CD14-positive monocyte (primary cell): ENCODE measurements around the gene AGO1. TPM values are rescaled to one million over a fixed set of nuclear protein-coding genes. Genes with fewer than 3 reads are reported as not detected.
A peak's percentile ranks its signal among the peaks of the same experiment; 100 is the strongest.

Experiments
- DNase-seq, 3 donors: peaks; one replicate each; pipeline ENCODE4 v3.0.0-alpha.2; 2011 to 2022
- H2AFZ ChIP-seq: 2 replicates; pipeline ENCODE4 v1.6.0; 2012; ENCODE audit warnings: mild to moderate bottlenecking, low read depth, low read length, inconsistent platforms; ENCODE audit not compliant: insufficient read depth, poor library complexity, severe bottlenecking
- H3K27ac ChIP-seq, 2 donors: 1 replicate in 1 of 2; 2 replicates in 1 of 2; pipeline ENCODE4 v1.5.1; 2012 to 2013; ENCODE audit warnings: low read length in 2 of 2, control low read depth in 1 of 2, inconsistent platforms in 1 of 2, low read depth in 1 of 2, mild to moderate bottlenecking in 1 of 2
- H3K27me3 ChIP-seq, 2 donors: one replicate each; pipeline versions ENCODE4 v1.6.0 to v1.6.1; 2011 to 2013; ENCODE audit warnings: low read length in 2 of 2; ENCODE audit not compliant: control insufficient read depth in 2 of 2, insufficient read depth in 2 of 2
- H3K36me3 ChIP-seq, 2 donors: replicated peaks in 1 of 2; 1 replicate in 1 of 2; 2 replicates in 1 of 2; pipeline versions ENCODE4 v1.5.1 to v1.6.1; 2012 to 2013; ENCODE audit warnings: low read length in 2 of 2, control low read depth in 1 of 2, inconsistent platforms in 1 of 2, mild to moderate bottlenecking in 1 of 2; ENCODE audit not compliant: insufficient read depth in 2 of 2, control insufficient read depth in 1 of 2
- H3K4me1 ChIP-seq, 2 donors: 1 replicate in 1 of 2; 2 replicates in 1 of 2; pipeline versions ENCODE4 v1.5.1 to v1.6.1; 2012 to 2013; ENCODE audit warnings: low read length in 2 of 2, control low read depth in 1 of 2, inconsistent platforms in 1 of 2, mild to moderate bottlenecking in 1 of 2, moderate library complexity in 1 of 2; ENCODE audit not compliant: insufficient read depth in 2 of 2, control insufficient read depth in 1 of 2
- H3K4me2 ChIP-seq: replicated peaks from 2 replicates; pipeline ENCODE3; 2012; ENCODE audit warnings: low read length, moderate library complexity, mild to moderate bottlenecking; ENCODE audit not compliant: poor library complexity, severe bottlenecking; ENCODE audit errors: extremely low read depth
- H3K4me3 ChIP-seq, 3 experiments: fragments of 200-600 bp in 1 of 3; sonication (generic) in 1 of 3; replicated peaks in 1 of 3; 1 replicate in 2 of 3; 2 replicates in 1 of 3; pipeline ENCODE4 v1.5.1; 2011 to 2013; ENCODE audit warnings: low read length in 3 of 3, mild to moderate bottlenecking in 3 of 3, control low read depth in 2 of 3, low read depth in 2 of 3, inconsistent platforms in 1 of 3, moderate library complexity in 1 of 3
- H3K79me2 ChIP-seq: 2 replicates; pipeline ENCODE4 v1.6.0; 2012; ENCODE audit warnings: mild to moderate bottlenecking, control low read depth, inconsistent platforms, low read length, moderate library complexity; ENCODE audit not compliant: insufficient read depth
- H3K9ac ChIP-seq: 2 replicates; pipeline ENCODE4 v1.6.0; 2017; ENCODE audit warnings: low read length, mild to moderate bottlenecking; ENCODE audit not compliant: insufficient read depth, poor library complexity, severe bottlenecking
- H3K9me3 ChIP-seq, 2 donors: replicated peaks in 1 of 2; 1 replicate in 1 of 2; 2 replicates in 1 of 2; pipeline versions ENCODE4 v1.5.1 to v1.6.1; 2012 to 2013; ENCODE audit warnings: low read length in 2 of 2, control low read depth in 1 of 2; ENCODE audit not compliant: control insufficient read depth in 1 of 2, insufficient read depth in 1 of 2
- H4K20me1 ChIP-seq: 2 replicates; pipeline ENCODE4 v1.6.0; 2012; ENCODE audit warnings: mild to moderate bottlenecking, low read length, control low read depth, moderate library complexity; ENCODE audit not compliant: insufficient read depth
- H3K27ac Mint-ChIP-seq, 7 donors: one replicate each; pipeline ENCODE4 v1.8.0; 2020; ENCODE audit warnings: mild to moderate bottlenecking in 7 of 7, mixed read lengths in 7 of 7, moderate library complexity in 6 of 7, inconsistent platforms in 2 of 7
- H3K27me3 Mint-ChIP-seq, 3 donors: one replicate each; pipeline ENCODE4 v1.8.0; 2021 to 2022; ENCODE audit warnings: low read depth in 3 of 3, mild to moderate bottlenecking in 3 of 3, mixed read lengths in 3 of 3, moderate library complexity in 3 of 3, inconsistent platforms in 1 of 3
- H3K36me3 Mint-ChIP-seq, 2 donors: one replicate each; pipeline ENCODE4 v1.8.0; 2020; ENCODE audit warnings: mixed read lengths in 2 of 2, inconsistent platforms in 1 of 2, mild to moderate bottlenecking in 1 of 2
- H3K4me1 Mint-ChIP-seq: one replicate; pipeline ENCODE4 v1.8.0; 2020; ENCODE audit warnings: mild to moderate bottlenecking, mixed read lengths
- H3K4me3 Mint-ChIP-seq, 2 donors: one replicate each; pipeline ENCODE4 v1.8.0; 2020; ENCODE audit warnings: mild to moderate bottlenecking in 2 of 2, mixed read lengths in 2 of 2, moderate library complexity in 1 of 2
- H3K9me3 Mint-ChIP-seq, 7 donors: one replicate each; pipeline ENCODE4 v1.8.0; 2020 to 2022; ENCODE audit warnings: mixed read lengths in 7 of 7, mild to moderate bottlenecking in 6 of 7, moderate library complexity in 6 of 7, inconsistent platforms in 2 of 7
- WGBS: methylation state at CpG from one replicate; pipeline ENCODE4 v1.1.5; 2013; ENCODE audit warnings: missing lambda C conversion rate; ENCODE audit not compliant: insufficient coverage; 5-methylcytosine and 5-hydroxymethylcytosine counted together
- intact Hi-C, 2 donors: fragments of 100-400 bp; cut with micrococcal nuclease; formaldehyde crosslinking; loops; one replicate each; pipeline versions ENCODE4 v1.15.0 to v1.15.1; 2023
- polyA plus RNA-seq, 3 donors: library from polyadenylated mRNA; depleted of rRNA in 1 of 3; unstranded in 2 of 3; stranded (reverse) in 1 of 3; fragments of 300-500 nt in 2 of 3; fragments of >200 nt in 1 of 3; fragmentation: Illumina TruSeq in 2 of 3; gene quantifications; 1 replicate in 2 of 3; 2 replicates in 1 of 3; pipeline ENCODE4 v1.2.3, GENCODE V29; 2012 to 2021
- TF ChIP-seq, protein P1 (sequence below): fragments of 200-600 bp; IDR thresholded peaks from one replicate; pipeline ENCODE4 v1.8.0; 2022; ENCODE audit warnings: antibody characterized with exemption, mild to moderate bottlenecking

Gene AGO1
- polyA plus RNA-seq, 3 donors: 10.9 to 19.4 (median 13.9) TPM

DNA sequence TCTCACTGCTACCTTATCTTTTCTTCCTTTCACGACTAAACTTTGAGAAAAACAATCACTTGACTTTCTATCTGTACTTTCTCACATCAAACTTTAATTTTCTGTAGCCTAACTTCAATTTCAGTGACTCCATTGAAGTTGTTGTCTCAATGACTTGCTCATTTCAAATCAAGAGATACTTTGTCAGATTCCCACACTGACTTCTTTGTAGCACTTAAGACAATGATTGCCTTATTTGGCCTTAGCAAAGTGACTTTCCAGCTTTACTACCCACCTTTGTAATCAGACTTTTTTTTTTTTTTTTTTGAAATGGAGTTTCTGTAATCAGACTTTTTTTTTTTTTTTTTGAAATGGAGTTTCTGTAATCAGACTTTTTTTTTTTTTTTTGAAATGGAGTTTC, 38.2 kb upstream of the AGO1 start:
- Histone ChIP-seq H3K9me3 (no peaks in the 10 kb centered on the region), H3K4me1 (peaks cover 11 to 12% of the 10 kb centered on the region in 2 donors), H3K27ac (peak overlapping the region in 1 of 2 donors; percentile 15), H4K20me1 (peaks cover 20% of the 10 kb centered on the region), H3K36me3 (peaks cover 67 to 90% of the 10 kb centered on the region in 2 donors), H3K9ac (no peak overlapping the region), H3K79me2 (peaks cover 36% of the 10 kb centered on the region), H2AFZ (no peak overlapping the region), H3K4me3 (no peak overlapping the region), H3K27me3 (no peaks in the 10 kb centered on the region), H3K4me2 (no peak overlapping the region)
- H3K4me3 Mint-ChIP-seq: no peak overlapping the region
- H3K27me3 Mint-ChIP-seq: no peaks in the 10 kb centered on the region
- peak overlapping the region in 2 of 7 donors; percentile 2 to 58 for H3K27ac Mint-ChIP-seq
- no peaks in the 10 kb centered on the region for H3K9me3 Mint-ChIP-seq
- no peak for DNase-seq
- peaks cover 63 to 84% of the 10 kb centered on the region in 2 donors for H3K36me3 Mint-ChIP-seq
- TF ChIP-seq, protein P1, sequence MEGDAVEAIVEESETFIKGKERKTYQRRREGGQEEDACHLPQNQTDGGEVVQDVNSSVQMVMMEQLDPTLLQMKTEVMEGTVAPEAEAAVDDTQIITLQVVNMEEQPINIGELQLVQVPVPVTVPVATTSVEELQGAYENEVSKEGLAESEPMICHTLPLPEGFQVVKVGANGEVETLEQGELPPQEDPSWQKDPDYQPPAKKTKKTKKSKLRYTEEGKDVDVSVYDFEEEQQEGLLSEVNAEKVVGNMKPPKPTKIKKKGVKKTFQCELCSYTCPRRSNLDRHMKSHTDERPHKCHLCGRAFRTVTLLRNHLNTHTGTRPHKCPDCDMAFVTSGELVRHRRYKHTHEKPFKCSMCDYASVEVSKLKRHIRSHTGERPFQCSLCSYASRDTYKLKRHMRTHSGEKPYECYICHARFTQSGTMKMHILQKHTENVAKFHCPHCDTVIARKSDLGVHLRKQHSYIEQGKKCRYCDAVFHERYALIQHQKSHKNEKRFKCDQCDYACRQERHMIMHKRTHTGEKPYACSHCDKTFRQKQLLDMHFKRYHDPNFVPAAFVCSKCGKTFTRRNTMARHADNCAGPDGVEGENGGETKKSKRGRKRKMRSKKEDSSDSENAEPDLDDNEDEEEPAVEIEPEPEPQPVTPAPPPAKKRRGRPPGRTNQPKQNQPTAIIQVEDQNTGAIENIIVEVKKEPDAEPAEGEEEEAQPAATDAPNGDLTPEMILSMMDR: no peak
- intact Hi-C loops: no loop called here
- 92% methylated on average over 1 of the region's 1 CpG for WGBS
- peaks cover 11% of the 10 kb centered on the region for H3K4me1 Mint-ChIP-seq

DNA sequence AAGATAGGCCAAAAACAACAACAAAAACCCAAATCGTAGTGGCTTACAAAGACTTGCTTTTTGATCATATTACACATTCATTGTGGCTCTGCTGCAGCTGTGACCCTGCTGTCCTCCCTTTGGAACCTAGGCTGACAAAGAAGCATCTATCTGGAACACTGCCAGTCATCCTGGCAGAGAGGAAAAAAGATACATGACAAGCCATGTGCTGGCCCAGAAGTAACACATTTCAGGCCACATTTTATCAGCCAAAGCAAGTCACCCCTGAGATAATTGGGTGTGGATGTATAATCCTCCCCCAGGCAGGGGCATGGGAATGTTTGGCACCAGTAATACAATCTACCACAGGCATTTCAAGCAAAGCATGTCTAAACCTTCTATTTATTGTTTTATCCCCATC, 37.2 kb upstream of the AGO1 start:
- peaks cover 20% of the 10 kb centered on the region for H4K20me1 ChIP-seq
- Mint-ChIP-seq H3K36me3 (peaks cover 68 to 84% of the 10 kb centered on the region in 2 donors), H3K27me3 (no peaks in the 10 kb centered on the region), H3K4me1 (peaks cover 11% of the 10 kb centered on the region), H3K9me3 (no peaks in the 10 kb centered on the region), H3K27ac (peak overlapping the region in 4 of 7 donors; percentile 9 to 78 (median 56)), H3K4me3 (no peak overlapping the region)
- intact Hi-C loops: no loop called here
- no peak overlapping the region for H3K4me2 ChIP-seq
- H3K79me2 ChIP-seq: peaks cover 37% of the 10 kb centered on the region
- 100% methylated on average over 1 of the region's 1 CpG for WGBS
- no peak overlapping the region for H3K9ac ChIP-seq
- no peak overlapping the region for H3K4me3 ChIP-seq
- peak overlapping the region in 1 of 2 donors; percentile 56 for H3K27ac ChIP-seq
- no peaks in the 10 kb centered on the region for H3K9me3 ChIP-seq
- no peaks in the 10 kb centered on the region for H3K27me3 ChIP-seq
- H3K4me1 ChIP-seq: peaks cover 11 to 12% of the 10 kb centered on the region in 2 donors
- peaks cover 68 to 90% of the 10 kb centered on the region in 2 donors for H3K36me3 ChIP-seq
- DNase-seq: no peak
- no peak overlapping the region for H2AFZ ChIP-seq
- TF ChIP-seq, protein P1: no peak
